ENCODE data around the gene HOXA1. TPM values are rescaled to one million over a fixed set of nuclear protein-coding genes. Genes with fewer than 3 reads are reported as not detected.

The HOXA1 gene
- total RNA-seq, 2 experiments from 2014 or later: 0.14 to 0.22 TPM

- H3K4me3 Mint-ChIP-seq: peak overlapping the region; percentile 1
- H3K27ac ChIP-seq (ENCODE audit: low read depth in 1 of 2, low read length in 2 of 2): no peak overlapping the region
- no peak overlapping the region for H3K27ac Mint-ChIP-seq
- H3K9me3 ChIP-seq (ENCODE audit: control insufficient read depth in 1 of 2, insufficient read depth in 1 of 2, low read length in 2 of 2): peaks cover 0 to 23% of the 10 kb centered on the region in 2 experiments
- DNase-seq (no peak), ATAC-seq (ENCODE audit: poor library complexity) (no peak)
- no peaks in the 10 kb centered on the region for H3K36me3 ChIP-seq (ENCODE audit: insufficient read depth, low read length)
- no peak for TF ChIP-seq CTCF (IDR thresholded peaks at IDR 0.05)
- ChIA-PET CTCF (no interaction called here), POLR2A (no interaction called here)
- H3K9me3 Mint-ChIP-seq: no peaks in the 10 kb centered on the region
- H3K27me3 ChIP-seq (ENCODE audit: control insufficient read depth in 1 of 2, insufficient read depth in 2 of 2, low read length in 2 of 2): peaks cover 73 to 80% of the 10 kb centered on the region in 2 experiments
- H3K27me3 Mint-ChIP-seq: peaks cover 94% of the 10 kb centered on the region
- no peak overlapping the region for H3K4me3 ChIP-seq (ENCODE audit: low read length)
- intact Hi-C loops (cut with DNase I, micrococcal nuclease): no loop called here
- H3K36me3 Mint-ChIP-seq (ENCODE audit: low read depth): no peaks in the 10 kb centered on the region
- peaks cover 38% of the 10 kb centered on the region for H3K4me1 ChIP-seq (ENCODE audit: insufficient read depth, low read length)
- H3K4me1 Mint-ChIP-seq (ENCODE audit: low read depth): peaks cover 28% of the 10 kb centered on the region
Observed at GRCh38 chr7:27101171-27101956, 5.6 kb upstream of the HOXA1 start.

GRCh38 chr7:27100694-27101170 lies 4.9 kb upstream of the HOXA1 start:
- ATAC-seq (ENCODE audit: poor library complexity) (no peak), DNase-seq (no peak)
- peaks cover 0 to 21% of the 10 kb centered on the region in 2 experiments for H3K9me3 ChIP-seq (ENCODE audit: control insufficient read depth in 1 of 2, insufficient read depth in 1 of 2, low read length in 2 of 2)
- H3K4me3 ChIP-seq (ENCODE audit: low read length): no peak overlapping the region
- peaks cover 91% of the 10 kb centered on the region for H3K27me3 Mint-ChIP-seq
- H3K4me3 Mint-ChIP-seq: no peak overlapping the region
- peaks cover 41% of the 10 kb centered on the region for H3K4me1 ChIP-seq (ENCODE audit: insufficient read depth, low read length)
- H3K27ac ChIP-seq (ENCODE audit: low read depth in 1 of 2, low read length in 2 of 2): no peak overlapping the region
- intact Hi-C loops (cut with DNase I, micrococcal nuclease): no loop called here
- H3K27me3 ChIP-seq (ENCODE audit: control insufficient read depth in 1 of 2, insufficient read depth in 2 of 2, low read length in 2 of 2): peaks cover 70 to 79% of the 10 kb centered on the region in 2 experiments
- no peak overlapping the region for H3K27ac Mint-ChIP-seq
- peaks cover 28% of the 10 kb centered on the region for H3K4me1 Mint-ChIP-seq (ENCODE audit: low read depth)
- no peaks in the 10 kb centered on the region for H3K9me3 Mint-ChIP-seq
- ChIA-PET POLR2A (no interaction called here), CTCF (no interaction called here)
- H3K36me3 Mint-ChIP-seq (ENCODE audit: low read depth): no peaks in the 10 kb centered on the region
- TF ChIP-seq CTCF (IDR thresholded peaks at IDR 0.05): no peak
- no peaks in the 10 kb centered on the region for H3K36me3 ChIP-seq (ENCODE audit: insufficient read depth, low read length)

GRCh38 chr7:27099453-27100370 lies 3.9 kb upstream of the HOXA1 start:
- no peak overlapping the region for H3K4me3 Mint-ChIP-seq
- peaks cover 34% of the 10 kb centered on the region for H3K4me1 Mint-ChIP-seq (ENCODE audit: low read depth)
- no peaks in the 10 kb centered on the region for H3K9me3 Mint-ChIP-seq
- DNase-seq: no peak
- no peak for ATAC-seq (ENCODE audit: poor library complexity)
- Histone ChIP-seq H3K9me3 (ENCODE audit: control insufficient read depth in 1 of 2, insufficient read depth in 1 of 2, low read length in 2 of 2) (peaks cover 0 to 21% of the 10 kb centered on the region in 2 experiments), H3K36me3 (ENCODE audit: insufficient read depth, low read length) (no peaks in the 10 kb centered on the region), H3K27ac (ENCODE audit: low read depth in 1 of 2, low read length in 2 of 2) (no peak overlapping the region), H3K4me1 (ENCODE audit: insufficient read depth, low read length) (peaks cover 51% of the 10 kb centered on the region), H3K27me3 (ENCODE audit: control insufficient read depth in 1 of 2, insufficient read depth in 2 of 2, low read length in 2 of 2) (peaks cover 68 to 78% of the 10 kb centered on the region in 2 experiments), H3K4me3 (ENCODE audit: low read length) (no peak overlapping the region)
- no peak for TF ChIP-seq CTCF (IDR thresholded peaks at IDR 0.05)
- H3K27me3 Mint-ChIP-seq: peaks cover 91% of the 10 kb centered on the region
- ChIA-PET CTCF (no interaction called here), POLR2A (no interaction called here)
- intact Hi-C loops (cut with DNase I, micrococcal nuclease): loop anchor here in 1 of 2 experiments (10.0 kb wide), 2 partner anchors 235 to 1245 kb away; partner anchors contain the start of gene SKAP2
- H3K36me3 Mint-ChIP-seq (ENCODE audit: low read depth): no peaks in the 10 kb centered on the region
- H3K27ac Mint-ChIP-seq: no peak overlapping the region
